ENCODE results near the gene FAM131B. TPM values are rescaled to one million over a fixed set of nuclear protein-coding genes. Genes with fewer than 3 reads are reported as not detected.

The FAM131B gene
- total and polyA plus RNA-seq, 9 of the 15 experiments (the other 6 are each of a cell fraction or from before 2014, with no cell fraction given) = 0.03 to 0.04 TPM; not detected in 7

GRCh38 chr7:143382126-143382790 is 19.7 kb upstream of the FAM131B start (continued):
- TF ChIP-seq KDM4B (IDR thresholded peaks at IDR 0.05; ENCODE audit: borderline replicate concordance in 2 of 2, low read depth in 1 of 2) (no peak), ZFP1 (CRISPR knock-in tag; IDR thresholded peaks at IDR 0.05) (no peak), GTF2B (IDR thresholded peaks at IDR 0.05; ENCODE audit: extremely low read depth, insufficient read length) (no peak), ZNF384 (IDR thresholded peaks at IDR 0.05; ENCODE audit: low read depth, low read length) (no peak), E2F5 (CRISPR knock-in tag; IDR thresholded peaks at IDR 0.05) (0 out of 2 replicates have a peak, but pooled peaks have one; percentile 9), TSC22D4 (tag; IDR thresholded peaks at IDR 0.05) (no peak), SRSF1 (IDR thresholded peaks at IDR 0.05; ENCODE audit: low read depth, low read length) (no peak), HDAC8 (tag; IDR thresholded peaks at IDR 0.05) (no peak), HNRNPLL (IDR thresholded peaks at IDR 0.05; ENCODE audit: low read depth, low read length, poor library complexity, severe bottlenecking) (peak; percentile 10), KDM5B (IDR thresholded peaks at IDR 0.05; ENCODE audit: insufficient replicate concordance, low read depth, low read length) (peak; percentile 72), SRSF7 (optimal IDR thresholded peaks at IDR 0.05; ENCODE audit: low read depth, low read length) (no peak), DNMT1 (IDR thresholded peaks at IDR 0.05) (no peak), NKRF (IDR thresholded peaks at IDR 0.05; ENCODE audit: borderline replicate concordance) (no peak), ZNF75A (CRISPR knock-in tag; IDR thresholded peaks at IDR 0.05) (no peak), NR2C2 (CRISPR knock-in tag; IDR thresholded peaks at IDR 0.05) (no peak), NR2C2 (tag; IDR thresholded peaks at IDR 0.05) (peak; percentile 54), MLX (CRISPR knock-in tag; conservative IDR thresholded peaks at IDR 0.05) (no peak), NONO (IDR thresholded peaks at IDR 0.05; ENCODE audit: low read depth in 2 of 2, low read length in 1 of 2) (no peak), ZNF785 (CRISPR knock-in tag; IDR thresholded peaks at IDR 0.05) (no peak)
